ENCODE results near the gene ZKSCAN2. TPM values are rescaled to one million over a fixed set of nuclear protein-coding genes. Genes with fewer than 3 reads are reported as not detected.
A peak's percentile ranks its signal among the peaks of the same experiment; 100 is the strongest.

Gene ZKSCAN2
- total RNA-seq, 1 experiment from 2014 or later: 4.5 TPM

DNA sequence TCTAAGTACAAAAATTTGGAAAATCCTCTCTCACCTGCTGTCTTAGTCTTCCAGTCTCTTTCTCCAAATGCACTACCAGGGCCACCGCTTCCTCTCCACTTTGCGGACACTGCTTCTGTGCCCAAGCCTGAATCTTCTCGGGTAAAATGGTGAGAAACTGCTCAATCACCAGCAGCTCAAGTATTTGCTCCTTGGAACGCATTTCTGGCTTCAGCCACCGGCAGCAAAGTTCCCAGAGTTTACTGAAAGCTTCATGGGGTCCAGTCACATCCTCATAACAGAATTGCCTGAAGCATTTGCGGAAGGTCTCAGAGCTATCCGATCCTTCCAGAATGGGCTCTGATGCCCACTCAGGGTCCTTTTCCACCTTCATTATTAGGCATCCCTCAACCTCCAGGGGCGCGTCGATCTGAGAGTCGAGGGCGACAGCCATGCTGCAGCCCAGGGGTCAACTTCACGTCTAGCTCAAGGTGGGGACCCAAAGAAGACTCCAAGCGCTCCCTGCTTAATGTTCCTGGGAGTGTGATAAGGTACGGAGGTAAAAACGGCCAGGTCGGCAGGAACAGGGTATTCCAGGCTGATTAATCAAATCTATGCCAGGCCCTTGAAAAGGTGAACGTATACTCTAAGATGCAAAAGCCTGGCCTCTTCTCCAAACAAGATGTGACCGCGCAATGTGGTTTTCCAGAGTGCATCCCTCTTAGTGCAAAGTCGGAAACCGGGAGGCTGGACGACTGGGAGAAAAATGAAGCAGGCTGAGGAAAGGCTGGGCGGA lies 763 bp downstream of the ZKSCAN2 start:
- H3K36me3 ChIP-seq (ENCODE audit: low read depth): no peaks in the 10 kb centered on the region
- intact Hi-C loops (cut with micrococcal nuclease; ENCODE audit: unreplicated experiment): loop anchor here (5.0 to 10.0 kb wide), 3 partner anchors 105 to 720 kb away; partner anchors contain the start of gene RBBP6
- H3K79me2 ChIP-seq (ENCODE audit: low read depth): peaks cover 58% of the 10 kb centered on the region
- H4K20me1 ChIP-seq (ENCODE audit: insufficient read depth): peaks cover 28% of the 10 kb centered on the region
- DNase-seq: no peak
- no peaks in the 10 kb centered on the region for H3K9me3 ChIP-seq (ENCODE audit: insufficient read depth, low read depth)
- peak overlapping the region; percentile 85 for H2AFZ ChIP-seq
- H3F3A ChIP-seq (ENCODE audit: insufficient read depth, low read depth): peaks cover 5% of the 10 kb centered on the region; the same call in 1 of the 2 replicates
- TSS peak; percentile 67 for BruUV-seq (replicated peaks)
- no peak for TF ChIP-seq EZH2 (IDR thresholded peaks at IDR 0.05; ENCODE audit: low read depth)
- TF ChIP-seq, protein P1, sequence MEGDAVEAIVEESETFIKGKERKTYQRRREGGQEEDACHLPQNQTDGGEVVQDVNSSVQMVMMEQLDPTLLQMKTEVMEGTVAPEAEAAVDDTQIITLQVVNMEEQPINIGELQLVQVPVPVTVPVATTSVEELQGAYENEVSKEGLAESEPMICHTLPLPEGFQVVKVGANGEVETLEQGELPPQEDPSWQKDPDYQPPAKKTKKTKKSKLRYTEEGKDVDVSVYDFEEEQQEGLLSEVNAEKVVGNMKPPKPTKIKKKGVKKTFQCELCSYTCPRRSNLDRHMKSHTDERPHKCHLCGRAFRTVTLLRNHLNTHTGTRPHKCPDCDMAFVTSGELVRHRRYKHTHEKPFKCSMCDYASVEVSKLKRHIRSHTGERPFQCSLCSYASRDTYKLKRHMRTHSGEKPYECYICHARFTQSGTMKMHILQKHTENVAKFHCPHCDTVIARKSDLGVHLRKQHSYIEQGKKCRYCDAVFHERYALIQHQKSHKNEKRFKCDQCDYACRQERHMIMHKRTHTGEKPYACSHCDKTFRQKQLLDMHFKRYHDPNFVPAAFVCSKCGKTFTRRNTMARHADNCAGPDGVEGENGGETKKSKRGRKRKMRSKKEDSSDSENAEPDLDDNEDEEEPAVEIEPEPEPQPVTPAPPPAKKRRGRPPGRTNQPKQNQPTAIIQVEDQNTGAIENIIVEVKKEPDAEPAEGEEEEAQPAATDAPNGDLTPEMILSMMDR (conservative IDR thresholded peaks at IDR 0.05): no peak
- peak overlapping the region; percentile 89 for H3K4me3 ChIP-seq
- no peaks in the 10 kb centered on the region for H3K27me3 ChIP-seq (ENCODE audit: insufficient read depth, low read depth)
- ChIA-PET CTCF (interaction anchor here (0.7 kb wide), 2 partner anchors 31 to 569 kb away, joined by 3 to 4 read pairs; no protein-coding TSS in a partner anchor), POLR2A (ENCODE audit: unreplicated experiment) (no interaction called here)
- peak overlapping the region; percentile 97 for H3K4me2 ChIP-seq
- no peaks in the 10 kb centered on the region; the same call in 1 of the 2 replicates for H3K9me2 ChIP-seq (ENCODE audit: insufficient read depth)
- H3K27ac ChIP-seq: peak overlapping the region; percentile 96
- H3K4me1 ChIP-seq (replicated peaks; ENCODE audit: insufficient read depth): peaks cover 21% of the 10 kb centered on the region

DNA sequence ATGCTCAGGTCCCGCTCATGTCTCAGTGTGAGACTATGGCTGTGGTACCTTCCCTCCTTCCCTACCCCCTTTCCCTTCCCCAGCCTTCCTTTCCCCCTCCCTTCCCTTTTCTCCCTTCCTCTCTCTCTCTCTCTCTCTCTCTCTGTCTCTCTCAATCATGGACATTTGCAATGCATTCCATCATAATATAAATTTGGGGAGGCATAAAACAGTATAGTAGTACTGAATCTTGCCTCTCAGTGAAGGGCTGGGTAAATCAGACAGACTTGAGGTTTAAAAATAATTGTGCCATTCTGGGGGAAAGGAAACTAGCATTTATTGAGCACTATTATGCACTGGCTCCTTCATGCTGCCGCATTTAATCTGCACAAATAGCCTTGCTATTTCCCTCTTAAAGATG lies 4.3 kb downstream of the ZKSCAN2 start:
- peaks cover 16% of the 10 kb centered on the region for H3K4me1 ChIP-seq (replicated peaks; ENCODE audit: insufficient read depth)
- H3K79me2 ChIP-seq (ENCODE audit: low read depth): peaks cover 22% of the 10 kb centered on the region
- H3K9me3 ChIP-seq (ENCODE audit: insufficient read depth, low read depth): no peaks in the 10 kb centered on the region
- peaks cover 5% of the 10 kb centered on the region; the same call in 1 of the 2 replicates for H3F3A ChIP-seq (ENCODE audit: insufficient read depth, low read depth)
- H3K27me3 ChIP-seq (ENCODE audit: insufficient read depth, low read depth): no peaks in the 10 kb centered on the region
- H3K9me2 ChIP-seq (ENCODE audit: insufficient read depth): no peaks in the 10 kb centered on the region
- H3K4me2 ChIP-seq: no peak overlapping the region
- no peak overlapping the region for H3K27ac ChIP-seq
- ChIA-PET POLR2A (ENCODE audit: unreplicated experiment) (interaction anchor here (0.6 kb wide), 1 partner anchor 699 kb away, joined by 4 read pairs; no protein-coding TSS in a partner anchor), CTCF (no interaction called here)
- no TSS peak for BruUV-seq (replicated peaks)
- TF ChIP-seq, protein P1 (conservative IDR thresholded peaks at IDR 0.05): no peak
- no peak for TF ChIP-seq EZH2 (IDR thresholded peaks at IDR 0.05; ENCODE audit: low read depth)
- no peaks in the 10 kb centered on the region for H4K20me1 ChIP-seq (ENCODE audit: insufficient read depth)
- H3K4me3 ChIP-seq: no peak overlapping the region
- no peaks in the 10 kb centered on the region for H3K36me3 ChIP-seq (ENCODE audit: low read depth)
- H2AFZ ChIP-seq: no peak overlapping the region
- intact Hi-C loops (cut with micrococcal nuclease; ENCODE audit: unreplicated experiment): loop anchor here (10.0 kb wide), 1 partner anchor 189 kb away; no protein-coding TSS in a partner anchor
- no peak for DNase-seq

- no peak overlapping the region for H3K4me2 ChIP-seq
- H3F3A ChIP-seq (ENCODE audit: insufficient read depth, low read depth): no peaks in the 10 kb centered on the region
- intact Hi-C loops (cut with micrococcal nuclease; ENCODE audit: unreplicated experiment): loop anchor here (10.0 kb wide), 1 partner anchor 186 kb away; no protein-coding TSS in a partner anchor
- CTCF ChIA-PET: no interaction called here
- H3K27ac ChIP-seq: no peak overlapping the region
- H3K4me1 ChIP-seq (replicated peaks; ENCODE audit: insufficient read depth): peaks cover 4% of the 10 kb centered on the region
- no peaks in the 10 kb centered on the region for H3K9me2 ChIP-seq (ENCODE audit: insufficient read depth)
- H3K4me3 ChIP-seq: no peak overlapping the region
- no peak overlapping the region for H2AFZ ChIP-seq
- POLR2A ChIA-PET (ENCODE audit: unreplicated experiment): no interaction called here
- BruUV-seq (replicated peaks): no TSS peak
- no peaks in the 10 kb centered on the region for H3K9me3 ChIP-seq (ENCODE audit: insufficient read depth, low read depth)
- no peak for DNase-seq
- H4K20me1 ChIP-seq (ENCODE audit: insufficient read depth): no peaks in the 10 kb centered on the region
- H3K27me3 ChIP-seq (ENCODE audit: insufficient read depth, low read depth): no peaks in the 10 kb centered on the region
- H3K79me2 ChIP-seq (ENCODE audit: low read depth): peaks cover 6% of the 10 kb centered on the region
- peaks cover 5% of the 10 kb centered on the region; the same call in 1 of the 2 replicates for H3K36me3 ChIP-seq (ENCODE audit: low read depth)
- TF ChIP-seq EZH2 (IDR thresholded peaks at IDR 0.05; ENCODE audit: low read depth): no peak
- TF ChIP-seq, protein P1 (conservative IDR thresholded peaks at IDR 0.05): no peak
These were observed 7.2 kb downstream of the ZKSCAN2 start for GRCh38 chr16:25250467-25250866.

Data from PC-9 (cell line).